Measurements from ENCODE around the gene SIRPD. TPM values are rescaled to one million over a fixed set of nuclear protein-coding genes. Genes with fewer than 3 reads are reported as not detected.
A peak's percentile ranks its signal among the peaks of the same experiment; 100 is the strongest.

SIRPD gene
- total and polyA plus RNA-seq, 2 of the 8 experiments (the other 6 are each of a cell fraction or from before 2014, with no cell fraction given): not detected

- no peaks in the 10 kb centered on the region for H3K79me2 ChIP-seq (ENCODE audit: control insufficient read depth in 1 of 2, insufficient read depth in 2 of 2, low read length in 2 of 2)
- no peak for TF ChIP-seq RNF2 (IDR thresholded peaks at IDR 0.05; ENCODE audit: borderline replicate concordance, low read depth, low read length, missing control alignments, poor library complexity, severe bottlenecking)
- TF ChIP-seq CTBP2 (IDR thresholded peaks at IDR 0.05; ENCODE audit: borderline replicate concordance, insufficient read depth, insufficient read length, low read length): no peak
Observed at GRCh38 chr20:1491281-1491840, 66.1 kb downstream of the SIRPD start, which contains the start of gene SIRPB2. Gene SIRPB2, minus strand, starts transcription at chr20:1491420. Its CDS starts 61 bp downstream, at chr20:1491359.

More at GRCh38 chr20:1491281-1491840, 66.1 kb downstream of the SIRPD start, which contains the start of gene SIRPB2:
- Histone ChIP-seq H4K5ac (ENCODE audit: insufficient read length, low read depth, low read length) (no peak within 1 kb of the TSS), H3K18ac (ENCODE audit: extremely low read depth, low read length) (no peak within 1 kb of the TSS), H3K27ac (ENCODE audit: low read depth, low read length) (no peak within 1 kb of the TSS), H2BK15ac (ENCODE audit: low read length) (no peak within 1 kb of the TSS), H2BK20ac (ENCODE audit: low read length) (no peak within 1 kb of the TSS), H2BK120ac (replicated peaks; ENCODE audit: low read depth, low read length) (no peak within 1 kb of the TSS), H3K4me2 (ENCODE audit: insufficient read depth in 1 of 2, low read depth in 2 of 2, low read length in 2 of 2) (no peak within 1 kb of the TSS), H3K9ac (replicated peaks in 1 of 4; ENCODE audit: extremely low read depth in 1 of 4, low read depth in 3 of 4, low read length in 3 of 4) (no peak within 1 kb of the TSS), H3K23me2 (ENCODE audit: low read depth, low read length) (no peaks in the 10 kb centered on the region), H3K36me3 (ENCODE audit: control insufficient read depth in 2 of 4, insufficient read depth in 4 of 4, low read length in 3 of 4) (no peaks in the 10 kb centered on the region), H3K14ac (ENCODE audit: insufficient read length) (no peak within 1 kb of the TSS), H2BK12ac (ENCODE audit: low read depth, low read length) (no peak within 1 kb of the TSS), H4K91ac (replicated peaks; ENCODE audit: insufficient read length, low read length) (no peak within 1 kb of the TSS), H2BK5ac (ENCODE audit: low read depth, low read length) (no peak within 1 kb of the TSS), H3K56ac (replicated peaks; ENCODE audit: insufficient read length, low read depth, low read length) (no peak within 1 kb of the TSS), H3K4me3 (ENCODE audit: extremely low read depth in 1 of 4, insufficient read depth in 2 of 4, low read depth in 3 of 4, low read length in 4 of 4) (no peak within 1 kb of the TSS), H3K4me1 (replicated peaks in 1 of 4; ENCODE audit: control insufficient read depth in 3 of 4, insufficient read depth in 4 of 4, low read length in 3 of 4) (no peaks in the 10 kb centered on the region), H3K9me3 (ENCODE audit: insufficient read depth in 2 of 2, low read depth in 1 of 2, low read length in 1 of 2) (no peaks in the 10 kb centered on the region), H2AK5ac (ENCODE audit: low read depth, low read length) (no peak within 1 kb of the TSS), H3K4ac (replicated peaks; ENCODE audit: insufficient read length, low read depth, low read length) (no peak within 1 kb of the TSS), H3K79me1 (ENCODE audit: low read depth, low read length) (no peaks in the 10 kb centered on the region), H3K27me3 (replicated peaks in 1 of 4; ENCODE audit: control insufficient read depth in 3 of 4, extremely low read depth in 1 of 4, insufficient read depth in 3 of 4, low read length in 3 of 4) (peaks cover 0 to 4% (median 1%) of the 10 kb centered on the region in 4 experiments; a peak in 2 of 7 replicates), H3K23ac (ENCODE audit: insufficient read length) (no peak within 1 kb of the TSS), H4K20me1 (replicated peaks in 1 of 2; ENCODE audit: control insufficient read depth in 1 of 2, insufficient read depth in 2 of 2, low read length in 2 of 2) (no peaks in the 10 kb centered on the region), H2AFZ (ENCODE audit: low read length) (0 out of 2 replicates have a peak within 1 kb of the TSS, but pooled peaks have one; percentile 71), H4K8ac (ENCODE audit: extremely low read depth, insufficient read depth, low read length) (no peak within 1 kb of the TSS)
- FAIRE-seq: no peak
- DNase-seq (ENCODE audit: low read depth in 1 of 2, low spot score in 2 of 2): no peak
- POLR2A ChIA-PET (ENCODE audit: partially characterized antibody): interaction anchor here (2.7 kb wide), 1 partner anchor 9 kb away, joined by 7 read pairs; no protein-coding TSS in a partner anchor
- CTCF ChIA-PET (ENCODE audit: partially characterized antibody): interaction anchor here (0.9 to 4.5 kb wide), 7 partner anchors 12 to 49 kb away, joined by 3 to 31 read pairs (median 5); partner anchors contain the start of gene NSFL1C
- 77% methylated on average over 11 of the region's 11 CpGs; no CpG with 5 or more reads in 1 of the 2 experiments for WGBS, 2 experiments (ENCODE audit: extremely low coverage in 1 of 2, insufficient coverage in 1 of 2, insufficient read length in 1 of 2, insufficient replicate concordance in 2 of 2, low coverage in 1 of 2, low lambda C conversion rate in 2 of 2, missing lambda C conversion rate in 1 of 2)

Measured in H1 (cell line).